MM.1S (cell line): ENCODE results near the gene MBP.

Experiments used
- DNase-seq: peaks from one replicate; pipeline ENCODE4 v3.0.0-alpha.2; 2015
- H2AFZ ChIP-seq: fragments of 300-600 bp; sonication (generic); 2 replicates; pipeline ENCODE4 v1.6.0; 2016; ENCODE audit warnings: antibody characterized with exemption, low read length
- H3F3A ChIP-seq: fragments of 300-600 bp; sonication (generic); 2 replicates; pipeline ENCODE4 v1.6.1; 2016; ENCODE audit warnings: mild to moderate bottlenecking, antibody characterized with exemption, low read length, moderate library complexity, mixed read lengths; ENCODE audit not compliant: insufficient read depth
- H3K27ac ChIP-seq: fragments of 300-600 bp; sonication (generic); 2 replicates; pipeline ENCODE4 v1.5.1; 2016; ENCODE audit warnings: mild to moderate bottlenecking, low read length
- H3K27me3 ChIP-seq: fragments of 300-600 bp; sonication (generic); replicated peaks from 2 replicates; pipeline ENCODE4 v1.6.0; 2016; ENCODE audit warnings: low read length; ENCODE audit not compliant: insufficient read depth
- H3K36me3 ChIP-seq: fragments of 300-600 bp; sonication (generic); replicated peaks from 2 replicates; pipeline ENCODE4 v1.6.1; 2016; ENCODE audit warnings: mild to moderate bottlenecking, low read length, mixed read lengths; ENCODE audit not compliant: insufficient read depth
- H3K4me1 ChIP-seq: fragments of 300-600 bp; sonication (generic); 2 replicates; pipeline ENCODE4 v1.6.1; 2016; ENCODE audit warnings: low read length, mixed read lengths
- H3K4me2 ChIP-seq: fragments of 300-600 bp; sonication (generic); 2 replicates; pipeline ENCODE4 v1.6.0; 2016; ENCODE audit warnings: low read depth, low read length
- H3K4me3 ChIP-seq: fragments of 300-600 bp; sonication (generic); 2 replicates; pipeline ENCODE4 v1.5.1; 2016; ENCODE audit warnings: low read length, mixed read lengths
- H3K79me2 ChIP-seq: fragments of 300-600 bp; sonication (generic); 2 replicates; pipeline ENCODE4 v1.6.1; 2016; ENCODE audit warnings: mixed run types, low read length, mixed read lengths
- H3K9ac ChIP-seq: fragments of 300-600 bp; sonication (generic); 2 replicates; pipeline ENCODE4 v1.6.1; 2016; ENCODE audit warnings: low read length, mixed read lengths
- H3K9me2 ChIP-seq: fragments of 300-600 bp; sonication (generic); replicated peaks from 2 replicates; pipeline ENCODE4 v1.6.1; 2016; ENCODE audit warnings: mild to moderate bottlenecking, low read length, mixed read lengths; ENCODE audit not compliant: insufficient read depth
- H3K9me3 ChIP-seq: fragments of 300-600 bp; sonication (generic); replicated peaks from 2 replicates; pipeline ENCODE4 v1.6.1; 2016; ENCODE audit warnings: mild to moderate bottlenecking, low read length, mixed read lengths; ENCODE audit not compliant: insufficient read depth
- H4K20me1 ChIP-seq: fragments of 300-600 bp; sonication (generic); 2 replicates; pipeline ENCODE4 v1.6.1; 2016; ENCODE audit warnings: mild to moderate bottlenecking, low read length, moderate library complexity, mixed read lengths; ENCODE audit not compliant: insufficient read depth
- CTCF ChIP-seq: fragments of 300-600 bp; sonication (generic); IDR thresholded peaks from 2 replicates; pipeline ENCODE4 v1.5.1; 2016; ENCODE audit warnings: antibody characterized with exemption, low read length, mixed read lengths
- EZH2 ChIP-seq: fragments of 300-600 bp; sonication (generic); optimal IDR thresholded peaks from 2 replicates; pipeline ENCODE3; 2017; ENCODE audit warnings: low read depth, mild to moderate bottlenecking, antibody characterized with exemption, low read length, mixed read lengths
- EZH2phosphoT487 ChIP-seq: fragments of 300-600 bp; sonication (generic); IDR thresholded peaks from 2 replicates; pipeline ENCODE4 v1.6.1; 2018; ENCODE audit warnings: antibody characterized with exemption, low read length

Gene MBP

DNA sequence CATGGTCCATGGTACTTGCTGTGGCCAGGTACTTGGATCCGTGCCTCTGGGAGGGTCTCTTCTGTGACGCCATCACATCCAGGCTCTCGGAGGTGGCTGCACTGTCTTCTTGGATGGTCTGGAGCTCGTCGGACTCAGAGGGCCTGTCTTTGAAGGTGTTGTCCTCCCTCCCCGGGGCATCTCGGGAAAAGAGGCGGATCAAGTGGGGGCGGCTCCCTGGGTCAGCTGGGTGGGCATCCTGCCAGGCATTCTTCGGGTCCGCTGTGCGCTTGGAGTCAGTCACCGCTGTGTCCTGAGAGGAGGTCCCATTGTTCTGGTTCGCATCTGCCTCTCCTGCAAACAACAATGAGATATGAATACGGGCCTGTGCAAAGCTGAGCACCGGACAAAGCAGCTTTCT lies 115.6 kb downstream of the MBP start:
- Histone ChIP-seq H3K79me2 (no peaks in the 10 kb centered on the region), H3K27me3 (no peaks in the 10 kb centered on the region), H3K27ac (no peak overlapping the region), H3K9ac (no peak overlapping the region), H3F3A (no peaks in the 10 kb centered on the region), H4K20me1 (no peaks in the 10 kb centered on the region), H2AFZ (no peak overlapping the region), H3K36me3 (no peaks in the 10 kb centered on the region), H3K9me2 (no peaks in the 10 kb centered on the region), H3K4me2 (no peak overlapping the region), H3K4me1 (no peaks in the 10 kb centered on the region), H3K4me3 (no peak overlapping the region), H3K9me3 (no peaks in the 10 kb centered on the region)
- DNase-seq: no peak
- no peak for TF ChIP-seq EZH2phosphoT487
- no peak for TF ChIP-seq CTCF
- no peak for TF ChIP-seq EZH2

DNA sequence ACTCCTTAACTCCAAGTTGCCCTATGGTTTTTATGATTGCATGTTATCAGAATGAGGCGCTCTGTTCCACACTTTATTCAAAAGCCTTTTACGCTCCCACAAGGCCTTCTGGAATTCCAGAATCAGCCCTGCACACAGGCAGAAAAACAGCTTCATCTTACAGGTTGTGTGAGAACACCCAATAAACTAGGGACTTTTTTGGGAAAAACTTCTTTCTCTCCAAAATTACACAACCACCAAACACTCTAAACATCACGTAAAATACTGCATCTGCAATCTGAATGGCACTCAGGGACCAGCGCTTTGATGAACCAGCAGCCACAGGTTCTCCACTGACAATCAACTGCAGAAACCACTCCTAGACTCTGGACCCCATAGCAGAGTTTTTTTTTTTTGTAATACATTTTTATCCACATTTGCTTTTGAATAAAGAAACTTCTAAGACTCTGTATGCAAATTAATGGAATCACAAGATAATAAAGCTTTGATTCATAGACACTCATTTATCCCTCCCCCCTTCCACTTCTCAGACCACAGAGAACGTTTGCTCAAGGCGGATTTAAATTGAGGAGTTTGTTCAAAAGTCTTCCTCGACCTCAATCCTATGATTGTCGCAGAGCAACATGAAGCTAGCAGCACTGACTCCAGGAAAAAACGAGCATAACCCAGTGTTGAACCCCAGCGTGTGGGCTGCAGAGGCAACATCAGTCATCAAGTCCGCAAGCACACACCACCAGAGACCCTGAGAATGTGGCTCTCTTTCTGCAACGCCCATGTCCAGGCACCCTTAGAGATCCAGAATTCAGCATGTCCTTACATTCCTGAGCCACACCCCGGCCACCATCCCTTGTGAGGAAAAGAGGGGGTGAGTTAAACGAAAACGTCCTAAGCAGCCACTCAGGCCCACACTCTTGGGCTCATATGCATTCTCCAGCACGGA lies 116.5 kb downstream of the MBP start:
- H3K79me2 ChIP-seq: no peaks in the 10 kb centered on the region
- no peaks in the 10 kb centered on the region for H3K36me3 ChIP-seq
- H3K4me2 ChIP-seq: no peak overlapping the region
- H4K20me1 ChIP-seq: no peaks in the 10 kb centered on the region
- no peaks in the 10 kb centered on the region for H3K9me3 ChIP-seq
- H3K27ac ChIP-seq: no peak overlapping the region
- H3K27me3 ChIP-seq: no peaks in the 10 kb centered on the region
- H3K9me2 ChIP-seq: no peaks in the 10 kb centered on the region
- H3K9ac ChIP-seq: no peak overlapping the region
- H3K4me1 ChIP-seq: no peaks in the 10 kb centered on the region
- H3K4me3 ChIP-seq: no peak overlapping the region
- DNase-seq: no peak
- H2AFZ ChIP-seq: no peak overlapping the region
- TF ChIP-seq EZH2phosphoT487 (no peak), CTCF (no peak), EZH2 (no peak)
- no peaks in the 10 kb centered on the region for H3F3A ChIP-seq

DNA sequence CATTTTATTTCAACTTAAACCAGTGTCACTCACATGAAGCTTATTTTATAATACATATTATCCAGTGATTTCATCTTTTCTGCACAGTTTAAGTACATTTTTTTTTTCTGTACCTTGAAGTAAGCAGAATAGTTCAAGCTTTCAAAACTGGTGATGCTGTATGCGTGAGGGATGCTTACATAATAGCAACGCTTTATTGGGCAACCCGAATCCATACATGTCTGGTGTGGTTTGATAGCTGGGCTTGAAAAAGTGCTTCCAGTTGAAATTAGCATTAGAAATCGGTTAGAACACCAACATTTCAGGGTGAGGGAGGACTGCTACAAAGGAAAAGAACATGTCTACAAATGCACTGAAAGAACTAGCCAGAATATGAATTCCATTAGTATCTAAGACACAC lies 117.4 kb downstream of the MBP start:
- no peak for DNase-seq
- no peaks in the 10 kb centered on the region for H3K9me2 ChIP-seq
- H3K4me3 ChIP-seq: no peak overlapping the region
- TF ChIP-seq EZH2: no peak
- TF ChIP-seq CTCF: no peak
- no peak for TF ChIP-seq EZH2phosphoT487
- H3K79me2 ChIP-seq: no peaks in the 10 kb centered on the region
- H3K4me1 ChIP-seq: no peaks in the 10 kb centered on the region
- H3K9ac ChIP-seq: no peak overlapping the region
- no peaks in the 10 kb centered on the region for H3K36me3 ChIP-seq
- no peaks in the 10 kb centered on the region for H3F3A ChIP-seq
- H3K27me3 ChIP-seq: no peaks in the 10 kb centered on the region
- H4K20me1 ChIP-seq: no peaks in the 10 kb centered on the region
- no peak overlapping the region for H3K4me2 ChIP-seq
- no peak overlapping the region for H3K27ac ChIP-seq
- H2AFZ ChIP-seq: no peak overlapping the region
- no peaks in the 10 kb centered on the region for H3K9me3 ChIP-seq
